ENCODE data around the gene HOXB13.

The HOXB13 gene

GRCh38 chr17:48761114-48761513, 32.6 kb upstream of the HOXB13 start:
- DNase-seq (ENCODE audit: low spot score): no peak
- in situ Hi-C loops (cut with MboI; ENCODE audit: low sequenced_read_pairs, unreplicated experiment): no loop called here
- no peak for TF ChIP-seq CTCF (IDR thresholded peaks at IDR 0.05; ENCODE audit: borderline replicate concordance, control extremely low read depth, extremely low read depth, insufficient read depth, missing control alignments)

DNA sequence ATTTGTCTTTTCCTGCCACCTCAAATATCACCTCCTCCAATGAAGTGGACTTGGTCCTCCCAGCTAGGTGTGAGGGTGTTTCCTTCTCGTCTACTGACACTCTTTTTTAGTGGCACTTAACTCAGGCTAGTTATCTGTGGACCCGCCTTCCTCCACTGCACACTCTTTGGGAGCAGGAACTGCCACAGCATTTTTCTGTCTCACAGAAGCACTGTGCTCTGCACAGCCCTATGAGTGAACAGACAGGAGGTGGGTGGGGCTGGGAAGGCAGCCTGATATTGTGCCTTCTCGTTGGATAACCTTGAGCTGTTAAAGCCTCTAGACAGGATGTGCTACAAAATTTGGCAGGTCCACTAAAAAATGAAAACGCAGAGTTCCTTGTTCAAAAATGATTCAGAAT, 31.9 kb upstream of the HOXB13 start:
- no peak for DNase-seq (ENCODE audit: low spot score)
- in situ Hi-C loops (cut with MboI; ENCODE audit: low sequenced_read_pairs, unreplicated experiment): no loop called here

GRCh38 chr17:48759288-48759687, 30.7 kb upstream of the HOXB13 start:
- TF ChIP-seq CTCF (IDR thresholded peaks at IDR 0.05; ENCODE audit: borderline replicate concordance, control extremely low read depth, extremely low read depth, insufficient read depth, missing control alignments): no peak
- no peak for DNase-seq (ENCODE audit: low spot score)
- in situ Hi-C loops (cut with MboI; ENCODE audit: low sequenced_read_pairs, unreplicated experiment): no loop called here

More for the DNA sequence above, 31.9 kb upstream of the HOXB13 start:
- no peak for TF ChIP-seq CTCF (IDR thresholded peaks at IDR 0.05; ENCODE audit: borderline replicate concordance, control extremely low read depth, extremely low read depth, insufficient read depth, missing control alignments)

DNA sequence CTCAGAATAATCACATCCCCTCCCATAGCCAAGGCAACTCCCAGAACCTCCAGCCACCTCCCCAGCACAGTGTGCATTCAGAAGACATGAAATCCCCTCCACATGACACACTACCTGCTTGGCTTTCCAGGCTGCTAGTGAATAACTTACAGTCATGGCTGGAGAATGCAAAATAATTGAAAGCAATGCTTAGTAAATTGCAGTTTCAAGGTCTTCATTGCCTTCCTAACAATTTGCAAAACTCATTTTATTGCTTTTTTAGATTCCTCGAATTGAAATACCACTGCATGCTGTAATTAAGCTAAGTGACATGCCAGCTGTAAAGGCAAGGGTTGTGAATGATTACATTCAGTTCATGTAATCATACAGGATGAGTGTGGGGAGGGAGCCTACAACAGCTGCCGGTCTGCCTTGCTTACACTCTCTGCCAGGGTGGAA, 29.0 kb upstream of the HOXB13 start:
- no peak for DNase-seq (ENCODE audit: low spot score)
- no peak for TF ChIP-seq CTCF (IDR thresholded peaks at IDR 0.05; ENCODE audit: borderline replicate concordance, control extremely low read depth, extremely low read depth, insufficient read depth, missing control alignments)
- in situ Hi-C loops (cut with MboI; ENCODE audit: low sequenced_read_pairs, unreplicated experiment): no loop called here

DNA sequence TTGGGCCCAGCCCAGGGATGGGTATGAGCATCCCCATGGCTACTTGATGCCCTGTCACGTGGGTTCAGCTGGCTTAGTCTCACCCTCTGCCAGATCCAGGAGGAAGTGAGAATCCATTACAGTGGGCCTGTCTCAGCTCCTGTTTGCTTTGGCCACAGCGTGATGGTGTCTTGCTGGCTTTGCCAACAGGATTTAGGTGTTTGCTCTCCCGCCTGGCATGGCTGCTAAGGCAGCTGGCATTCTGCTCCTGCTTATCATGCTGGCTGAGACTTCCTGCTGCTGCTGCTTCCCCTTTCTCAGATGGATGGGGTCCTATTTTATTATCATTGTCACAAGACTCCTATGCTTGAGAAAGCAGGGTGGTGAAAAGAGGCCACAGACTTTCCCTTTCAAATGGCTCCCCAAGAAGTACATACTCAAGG, 28.3 kb upstream of the HOXB13 start:
- peak; percentile 4 for DNase-seq (ENCODE audit: low spot score)
- TF ChIP-seq CTCF (IDR thresholded peaks at IDR 0.05; ENCODE audit: borderline replicate concordance, control extremely low read depth, extremely low read depth, insufficient read depth, missing control alignments): no peak
- in situ Hi-C loops (cut with MboI; ENCODE audit: low sequenced_read_pairs, unreplicated experiment): no loop called here

GRCh38 chr17:48755356-48755755, 26.8 kb upstream of the HOXB13 start:
- in situ Hi-C loops (cut with MboI; ENCODE audit: low sequenced_read_pairs, unreplicated experiment): no loop called here

More at GRCh38 chr17:48755356-48755755, 26.8 kb upstream of the HOXB13 start:
- TF ChIP-seq CTCF (IDR thresholded peaks at IDR 0.05; ENCODE audit: borderline replicate concordance, control extremely low read depth, extremely low read depth, insufficient read depth, missing control alignments): no peak
- DNase-seq (ENCODE audit: low spot score): no peak

Data from GM13976 (cell line).